ENCODE results near the gene PHETA2.
"Not testable (repeated sequence)": the region's sequence is repeated elsewhere in the genome, so short reads cannot be mapped to it uniquely, and the experiment has no call there.

GRCh38 chr22:42120231-42121021 lies 46.4 kb downstream of the PHETA2 start:
- TF ChIP-seq POLR2A, POLR2AphosphoS5 (IDR thresholded peaks at IDR 0.05; ENCODE audit: low read depth, low read length): not testable (repeated sequence)
